ENCODE data around the gene LRRC3.
"Not testable (repeated sequence)": the region's sequence is repeated elsewhere in the genome, so short reads cannot be mapped to it uniquely, and the experiment has no call there.

Gene LRRC3

DNA sequence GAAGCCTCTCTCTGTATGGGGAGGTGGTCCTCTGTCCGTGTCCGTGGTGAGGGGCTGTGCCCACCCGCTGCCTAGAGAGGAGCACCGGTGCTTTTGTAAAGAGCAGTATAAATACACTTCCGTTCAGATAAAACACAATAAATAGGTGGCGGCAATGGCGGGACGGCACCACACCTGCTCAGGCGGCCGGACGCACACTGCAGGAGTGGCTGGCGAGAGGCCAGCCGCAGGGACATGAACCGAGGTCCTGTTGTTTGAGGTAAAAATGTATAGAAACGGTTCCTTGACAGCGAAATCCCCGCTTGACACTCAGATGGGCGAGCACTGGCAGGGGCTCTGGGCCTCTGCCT is 43.9 kb downstream of the LRRC3 start:
- H3K36me3 ChIP-seq (replicated peaks) = no peaks in the 10 kb centered on the region
- no peak overlapping the region for H3K27ac ChIP-seq
- DNase-seq = no peak
- H3K27me3 ChIP-seq (replicated peaks) = no peaks in the 10 kb centered on the region
- TF ChIP-seq, protein P1, sequence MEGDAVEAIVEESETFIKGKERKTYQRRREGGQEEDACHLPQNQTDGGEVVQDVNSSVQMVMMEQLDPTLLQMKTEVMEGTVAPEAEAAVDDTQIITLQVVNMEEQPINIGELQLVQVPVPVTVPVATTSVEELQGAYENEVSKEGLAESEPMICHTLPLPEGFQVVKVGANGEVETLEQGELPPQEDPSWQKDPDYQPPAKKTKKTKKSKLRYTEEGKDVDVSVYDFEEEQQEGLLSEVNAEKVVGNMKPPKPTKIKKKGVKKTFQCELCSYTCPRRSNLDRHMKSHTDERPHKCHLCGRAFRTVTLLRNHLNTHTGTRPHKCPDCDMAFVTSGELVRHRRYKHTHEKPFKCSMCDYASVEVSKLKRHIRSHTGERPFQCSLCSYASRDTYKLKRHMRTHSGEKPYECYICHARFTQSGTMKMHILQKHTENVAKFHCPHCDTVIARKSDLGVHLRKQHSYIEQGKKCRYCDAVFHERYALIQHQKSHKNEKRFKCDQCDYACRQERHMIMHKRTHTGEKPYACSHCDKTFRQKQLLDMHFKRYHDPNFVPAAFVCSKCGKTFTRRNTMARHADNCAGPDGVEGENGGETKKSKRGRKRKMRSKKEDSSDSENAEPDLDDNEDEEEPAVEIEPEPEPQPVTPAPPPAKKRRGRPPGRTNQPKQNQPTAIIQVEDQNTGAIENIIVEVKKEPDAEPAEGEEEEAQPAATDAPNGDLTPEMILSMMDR (IDR thresholded peaks at IDR 0.05; ENCODE audit: low read depth, low read length, missing control alignments) = no peak
- no peak overlapping the region for H3K4me3 ChIP-seq (ENCODE audit: low read depth, low read length)
- in situ Hi-C loops (cut with HindIII; ENCODE audit: low pct_ligation_motif_present, low sequenced_read_pairs) = no loop called here

DNA sequence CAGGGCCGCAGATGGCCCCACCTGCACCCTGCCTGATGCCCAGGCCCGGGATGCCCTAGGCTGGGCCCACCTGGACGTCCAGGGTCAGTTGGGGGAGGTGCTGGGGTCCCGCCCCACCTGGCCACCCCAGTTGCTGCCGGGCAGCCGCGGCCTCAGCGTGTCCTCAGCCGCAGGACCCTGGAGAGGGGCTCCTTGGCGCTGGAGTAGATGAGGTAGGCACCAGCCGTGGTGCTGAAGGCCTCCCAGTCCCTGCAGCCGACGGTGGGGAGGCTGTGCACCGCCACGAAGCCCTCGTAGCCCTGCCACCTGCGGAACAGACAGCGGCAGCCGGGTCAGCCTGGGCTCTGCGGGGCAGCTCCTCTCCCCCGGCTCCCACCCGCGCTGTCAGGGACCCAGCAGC is 44.3 kb downstream of the LRRC3 start:
- no peak for DNase-seq
- in situ Hi-C loops (cut with HindIII; ENCODE audit: low pct_ligation_motif_present, low sequenced_read_pairs) = no loop called here
- Histone ChIP-seq H3K4me3 (ENCODE audit: low read depth, low read length) (no peak overlapping the region), H3K27ac (no peak overlapping the region), H3K27me3 (replicated peaks) (no peaks in the 10 kb centered on the region), H3K36me3 (replicated peaks) (no peaks in the 10 kb centered on the region)
- TF ChIP-seq, protein P1 (IDR thresholded peaks at IDR 0.05; ENCODE audit: low read depth, low read length, missing control alignments) = no peak

DNA sequence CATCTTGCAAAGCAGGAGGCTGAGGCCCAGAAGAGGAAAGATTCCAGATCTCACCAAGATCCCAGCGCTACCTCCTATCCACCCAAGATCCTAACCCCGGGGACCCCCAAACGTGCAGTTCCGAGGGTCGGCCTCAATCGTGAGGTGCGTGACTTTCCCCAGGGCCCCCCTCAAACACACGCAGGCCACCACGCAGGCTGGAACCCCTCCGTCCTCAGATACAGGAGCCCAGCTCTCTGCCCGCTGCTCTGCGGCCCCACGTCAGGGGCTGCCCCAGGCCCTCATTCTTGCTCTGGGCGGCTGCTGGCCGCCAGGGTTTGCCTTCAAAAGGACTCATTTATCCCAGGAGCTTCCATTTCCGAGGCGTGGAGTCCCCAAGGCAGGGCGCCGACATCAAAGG is 44.8 kb downstream of the LRRC3 start:
- Histone ChIP-seq H3K27me3 (replicated peaks) (no peaks in the 10 kb centered on the region), H3K4me3 (ENCODE audit: low read depth, low read length) (no peak overlapping the region), H3K27ac (no peak overlapping the region), H3K36me3 (replicated peaks) (no peaks in the 10 kb centered on the region)
- in situ Hi-C loops (cut with HindIII; ENCODE audit: low pct_ligation_motif_present, low sequenced_read_pairs) = no loop called here
- TF ChIP-seq, protein P1 (IDR thresholded peaks at IDR 0.05; ENCODE audit: low read depth, low read length, missing control alignments) = no peak
- DNase-seq = no peak

DNA sequence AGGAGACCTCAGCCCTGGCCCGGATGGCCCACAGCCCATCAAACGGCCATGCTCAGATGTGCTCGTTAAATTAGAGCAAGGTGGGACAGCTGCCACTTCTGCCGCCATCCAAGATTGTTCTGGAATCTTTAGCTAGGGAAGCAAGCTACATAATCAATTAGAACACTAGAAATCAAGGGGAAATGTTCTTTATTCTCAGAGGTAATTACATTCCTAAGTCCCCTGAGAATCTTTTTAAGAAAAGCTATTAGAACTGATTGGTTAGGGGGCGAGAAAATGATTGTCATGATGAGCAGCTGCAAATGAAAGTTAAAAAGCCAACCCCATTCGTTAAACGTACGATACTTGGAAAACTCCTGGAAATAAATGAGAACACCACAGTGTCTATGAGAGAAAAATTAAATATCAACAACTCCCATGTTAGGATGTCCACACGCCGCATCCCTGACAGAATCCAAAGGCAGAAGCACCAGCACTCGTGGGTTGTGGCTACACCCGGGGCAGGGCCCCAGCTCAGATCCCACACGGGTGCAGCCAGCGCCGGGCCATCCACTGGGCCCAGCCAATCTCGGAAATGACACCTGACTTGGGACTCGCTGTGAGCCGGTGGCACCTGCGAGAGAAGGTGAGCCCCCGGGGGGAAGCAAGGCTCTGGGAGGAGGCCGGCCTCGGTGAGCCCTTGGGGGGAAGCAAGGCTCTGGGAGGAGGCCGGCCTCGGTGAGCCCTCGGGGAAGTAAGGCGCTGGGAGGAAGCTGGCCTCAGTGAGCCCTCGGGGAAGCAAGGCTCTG is 47.1 kb downstream of the LRRC3 start:
- H3K36me3 ChIP-seq (replicated peaks) = no peaks in the 10 kb centered on the region
- TF ChIP-seq, protein P1 (IDR thresholded peaks at IDR 0.05; ENCODE audit: low read depth, low read length, missing control alignments) = no peak
- in situ Hi-C loops (cut with HindIII; ENCODE audit: low pct_ligation_motif_present, low sequenced_read_pairs) = no loop called here
- no peak overlapping the region for H3K27ac ChIP-seq
- no peak for DNase-seq
- peaks cover 4% of the 10 kb centered on the region for H3K27me3 ChIP-seq (replicated peaks)
- H3K4me3 ChIP-seq (ENCODE audit: low read depth, low read length) = no peak overlapping the region

DNA sequence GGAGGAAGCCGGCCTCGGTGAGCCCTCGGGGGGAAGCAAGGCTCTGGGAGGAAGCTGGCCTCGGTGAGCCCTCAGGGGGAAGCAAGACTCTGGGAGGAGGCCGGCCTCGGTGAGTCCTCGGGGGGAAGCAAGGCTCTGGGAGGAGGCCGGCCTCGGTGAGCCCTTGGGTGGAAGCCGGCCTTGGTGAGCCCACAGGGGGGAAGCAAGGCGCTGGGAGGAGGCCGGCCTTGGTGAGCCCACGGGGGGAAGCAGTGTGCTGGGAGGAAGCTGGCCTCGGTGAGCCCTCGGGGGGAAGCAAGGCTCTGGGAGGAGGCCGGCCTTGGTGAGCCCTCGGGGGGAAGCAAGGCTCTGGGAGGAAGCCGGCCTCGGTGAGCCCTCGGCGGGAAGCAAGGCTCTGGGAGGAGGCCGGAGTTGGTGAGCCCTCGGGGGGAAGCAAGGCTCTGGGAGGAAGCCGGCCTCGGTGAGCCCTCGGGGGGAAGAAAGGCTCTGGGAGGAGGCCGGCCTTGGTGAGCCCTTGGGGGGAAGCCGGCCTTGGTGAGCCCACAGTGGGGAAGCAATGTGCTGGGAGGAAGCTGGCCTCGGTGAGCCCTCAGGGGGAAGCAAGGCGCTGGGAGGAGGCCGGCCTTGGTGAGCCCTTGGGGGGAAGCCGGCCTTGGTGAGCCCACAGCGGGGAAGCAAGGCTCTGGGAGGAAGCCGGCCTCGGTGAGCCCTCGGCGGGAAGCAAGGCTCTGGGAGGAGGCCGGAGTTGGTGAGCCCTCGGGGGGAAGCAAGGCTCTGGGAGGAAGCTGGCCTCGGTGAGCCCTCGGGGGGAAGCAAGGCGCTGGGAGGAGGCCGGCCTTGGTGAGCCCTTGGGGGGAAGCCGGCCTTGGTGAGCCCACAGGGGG is 47.9 kb downstream of the LRRC3 start:
- H3K27me3 ChIP-seq (replicated peaks); H3K4me3 ChIP-seq (ENCODE audit: low read depth, low read length); in situ Hi-C loops (cut with HindIII; ENCODE audit: low pct_ligation_motif_present, low sequenced_read_pairs); H3K27ac ChIP-seq; DNase-seq; H3K36me3 ChIP-seq (replicated peaks): not testable (repeated sequence)

DNA sequence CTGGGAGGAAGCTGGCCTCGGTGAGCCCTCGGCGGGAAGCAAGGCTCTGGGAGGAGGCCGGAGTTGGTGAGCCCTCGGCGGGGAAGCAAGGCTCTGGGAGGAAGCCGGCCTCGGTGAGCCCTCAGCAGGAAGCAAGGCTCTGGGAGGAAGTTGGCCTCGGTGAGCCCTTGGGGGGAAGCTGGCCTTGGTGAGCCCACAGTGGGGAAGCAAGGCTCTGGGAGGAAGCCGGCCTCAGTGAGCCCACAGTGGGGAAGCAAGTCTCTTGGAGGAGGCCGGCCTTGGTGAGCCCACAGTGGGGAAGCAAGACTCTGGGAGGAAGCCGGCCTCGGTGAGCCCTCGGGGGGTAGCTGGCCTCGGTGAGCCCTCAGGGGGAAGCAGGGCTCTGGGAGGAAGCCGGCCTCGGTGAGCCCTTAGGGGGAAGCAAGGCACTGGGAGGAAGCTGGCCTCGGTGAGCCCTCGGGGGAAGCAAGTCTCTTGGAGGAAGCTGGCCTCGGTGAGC is 48.6 kb downstream of the LRRC3 start:
- TF ChIP-seq, protein P1 (IDR thresholded peaks at IDR 0.05; ENCODE audit: low read depth, low read length, missing control alignments) = no peak
- Histone ChIP-seq H3K27ac (no peak overlapping the region), H3K36me3 (replicated peaks) (no peaks in the 10 kb centered on the region), H3K27me3 (replicated peaks) (peaks cover 4% of the 10 kb centered on the region), H3K4me3 (ENCODE audit: low read depth, low read length) (no peak overlapping the region)
- DNase-seq = no peak
- in situ Hi-C loops (cut with HindIII; ENCODE audit: low pct_ligation_motif_present, low sequenced_read_pairs) = no loop called here
